NK-92 (cell line): ENCODE measurements around the gene QSOX1.

Experiments used
- DNase-seq: peaks from one replicate; lab custom pipeline; 2025; ENCODE audit not compliant: unreplicated experiment; lab: John Stamatoyannopoulos, UW

The QSOX1 gene

GRCh38 chr1:180211156-180211859 is 56.6 kb downstream of the QSOX1 start:
- no peak for DNase-seq

DNA sequence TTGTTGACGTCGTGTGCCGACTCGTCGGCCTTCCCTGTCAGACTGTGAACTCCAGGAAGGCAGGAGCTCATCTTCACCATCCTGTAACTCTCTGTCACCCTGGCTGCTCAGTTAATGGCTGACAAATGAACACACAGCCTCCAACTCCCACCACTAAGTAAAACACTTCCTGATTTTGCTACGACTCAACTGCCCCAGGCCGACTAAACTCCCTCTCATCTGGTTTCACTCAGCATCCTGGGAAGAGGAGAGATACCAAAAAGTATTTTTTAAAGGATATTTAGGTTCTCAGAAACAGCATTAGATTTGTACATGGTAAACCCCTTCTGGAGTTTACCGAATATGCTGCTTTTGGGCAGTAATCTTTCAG is 57.2 kb downstream of the QSOX1 start:
- no peak for DNase-seq

DNA sequence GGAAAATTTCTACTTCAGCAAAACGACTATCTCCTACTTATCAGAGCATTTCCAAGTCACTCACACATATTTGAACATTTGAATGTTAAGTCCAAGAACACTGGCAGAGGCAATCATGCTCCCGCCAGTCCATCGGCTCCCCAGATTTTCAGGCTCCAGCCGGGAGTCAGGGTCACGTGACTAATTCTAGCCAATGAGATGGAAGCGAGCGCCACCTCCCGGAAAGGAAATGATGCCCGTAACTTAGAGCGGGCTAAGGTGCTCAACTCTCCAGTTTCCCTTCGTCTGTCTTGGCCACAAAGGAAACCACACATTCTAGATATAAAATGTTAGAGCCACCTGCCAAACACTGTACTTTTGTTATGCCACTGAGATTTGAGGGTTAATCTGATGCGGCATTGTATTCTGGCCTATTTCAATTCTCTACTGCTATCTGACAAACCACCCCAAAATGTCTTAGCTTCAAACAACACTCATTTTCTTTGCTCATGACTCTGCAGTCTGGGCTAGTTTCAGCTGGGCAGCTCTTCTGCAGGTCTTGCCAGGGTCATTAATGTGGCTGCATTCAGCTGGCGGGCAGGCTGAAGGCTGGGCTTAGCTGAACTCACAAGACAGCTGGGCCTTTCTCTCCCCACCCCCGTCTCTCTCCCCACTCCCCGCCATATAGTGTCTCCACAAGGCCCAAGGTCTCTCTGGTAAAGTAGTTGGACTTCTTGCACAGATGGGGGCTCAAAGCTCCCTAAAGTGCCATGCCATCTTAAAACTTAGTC is 58.9 kb downstream of the QSOX1 start:
- no peak for DNase-seq

DNA sequence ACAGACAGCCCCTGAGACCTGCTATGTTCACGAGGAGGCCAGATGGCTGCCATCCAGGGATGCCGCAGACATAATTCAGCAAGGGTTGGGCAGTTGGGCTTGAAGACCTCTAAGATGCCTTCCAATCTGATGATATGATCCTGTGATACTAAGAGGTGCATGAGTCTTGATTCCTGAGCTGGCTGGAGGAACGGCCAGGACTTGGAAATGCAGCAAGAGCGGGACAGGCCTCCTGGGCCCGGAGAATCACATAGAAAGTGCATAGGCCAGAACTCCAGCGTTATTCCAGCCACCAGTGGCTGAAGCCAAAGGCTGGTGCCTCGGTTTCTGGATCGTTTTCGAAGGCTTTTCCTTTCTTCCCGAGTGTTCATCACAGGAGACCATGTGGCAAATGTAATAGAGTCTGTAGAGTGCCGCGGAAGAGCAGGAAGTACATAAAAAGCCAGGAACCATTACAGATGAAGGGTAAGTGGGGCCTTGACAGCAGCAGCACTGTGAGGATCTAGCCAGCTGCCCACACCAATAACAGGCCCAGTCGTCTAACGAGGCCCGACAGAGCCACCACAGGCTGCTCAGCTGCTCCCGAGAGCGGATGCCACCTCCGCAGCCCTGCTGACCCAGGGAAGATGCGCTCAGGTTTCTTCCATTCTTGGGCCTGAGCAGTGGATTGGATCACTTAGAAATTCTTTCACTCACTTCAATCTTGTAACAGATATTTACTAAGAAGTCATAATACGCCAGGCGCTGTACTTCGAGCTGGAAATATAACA is 61.4 kb downstream of the QSOX1 start:
- no peak for DNase-seq

GRCh38 chr1:180217006-180217405 is 62.3 kb downstream of the QSOX1 start:
- DNase-seq = no peak

DNA sequence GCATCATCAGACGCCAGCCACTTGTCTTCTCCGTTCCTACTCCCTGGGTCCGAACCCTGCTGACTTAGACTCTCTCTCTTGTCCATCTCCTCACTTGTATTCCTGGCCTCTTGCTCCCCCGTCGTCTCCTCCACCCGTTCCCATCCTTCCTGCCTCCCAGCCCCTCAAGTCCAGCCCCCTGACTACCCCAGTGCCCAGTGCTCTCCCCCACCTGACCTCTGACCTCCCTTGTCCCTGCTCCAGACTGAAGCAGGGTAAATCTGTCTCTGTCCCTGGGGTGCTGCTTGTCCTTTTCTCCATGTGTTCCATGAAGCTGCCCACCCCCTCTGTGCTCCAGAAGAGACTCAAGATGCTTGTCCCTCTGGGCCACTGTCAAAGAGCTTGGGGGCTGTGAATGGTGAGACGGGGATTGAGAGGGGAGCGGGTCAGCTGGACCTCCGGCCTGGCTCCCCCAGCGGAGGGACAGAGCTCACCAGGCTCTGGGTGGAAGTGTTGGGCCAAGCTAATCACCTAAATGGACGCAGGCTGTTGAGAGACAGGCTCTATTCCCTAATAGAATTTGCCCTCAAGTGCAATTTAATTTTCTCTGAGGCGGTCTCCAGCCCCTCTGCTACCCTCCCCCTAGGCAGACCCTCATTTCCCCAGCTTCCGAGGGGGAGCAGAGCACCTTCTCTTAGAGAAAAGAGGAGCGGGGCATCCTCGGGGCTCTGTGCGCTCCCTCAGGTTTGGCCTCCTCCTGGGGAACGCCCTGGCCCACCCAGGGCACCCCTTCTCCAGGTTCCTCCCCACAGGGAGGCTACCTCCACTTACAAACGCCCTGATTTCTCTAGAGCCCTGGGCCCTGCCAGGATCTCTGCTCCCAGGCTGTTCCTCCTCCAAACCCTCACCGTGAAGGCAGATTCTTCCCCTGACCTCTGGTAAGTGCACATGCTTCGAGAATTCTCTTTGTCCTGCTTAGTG is 64.4 kb downstream of the QSOX1 start:
- DNase-seq = no peak

DNA sequence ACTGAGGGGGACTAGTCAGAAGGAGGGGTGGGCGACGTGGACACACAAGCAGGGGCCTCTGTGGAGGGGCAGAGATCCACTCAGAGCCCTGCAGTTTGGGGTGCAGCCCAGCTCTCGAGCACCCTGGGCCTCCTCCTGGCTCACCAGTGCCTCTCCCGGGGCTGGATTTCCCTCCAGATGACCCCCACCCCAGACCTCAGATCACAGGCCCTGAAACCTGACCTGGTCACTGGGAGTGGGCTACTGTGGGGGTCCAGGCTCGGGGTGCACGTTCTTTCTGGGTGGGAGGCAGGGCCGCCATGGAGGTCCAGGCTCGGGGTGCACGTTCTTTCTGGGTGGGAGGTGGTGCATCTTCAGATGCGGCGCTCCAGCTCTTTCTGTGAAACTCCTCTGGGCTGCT is 65.1 kb downstream of the QSOX1 start:
- no peak for DNase-seq

- DNase-seq = no peak
Measured at GRCh38 chr1:180221462-180221861, 66.8 kb downstream of the QSOX1 start.

- no peak for DNase-seq
Measured at GRCh38 chr1:180224902-180225301, 70.2 kb downstream of the QSOX1 start.

GRCh38 chr1:180225403-180225802 is 70.7 kb downstream of the QSOX1 start:
- DNase-seq = no peak

DNA sequence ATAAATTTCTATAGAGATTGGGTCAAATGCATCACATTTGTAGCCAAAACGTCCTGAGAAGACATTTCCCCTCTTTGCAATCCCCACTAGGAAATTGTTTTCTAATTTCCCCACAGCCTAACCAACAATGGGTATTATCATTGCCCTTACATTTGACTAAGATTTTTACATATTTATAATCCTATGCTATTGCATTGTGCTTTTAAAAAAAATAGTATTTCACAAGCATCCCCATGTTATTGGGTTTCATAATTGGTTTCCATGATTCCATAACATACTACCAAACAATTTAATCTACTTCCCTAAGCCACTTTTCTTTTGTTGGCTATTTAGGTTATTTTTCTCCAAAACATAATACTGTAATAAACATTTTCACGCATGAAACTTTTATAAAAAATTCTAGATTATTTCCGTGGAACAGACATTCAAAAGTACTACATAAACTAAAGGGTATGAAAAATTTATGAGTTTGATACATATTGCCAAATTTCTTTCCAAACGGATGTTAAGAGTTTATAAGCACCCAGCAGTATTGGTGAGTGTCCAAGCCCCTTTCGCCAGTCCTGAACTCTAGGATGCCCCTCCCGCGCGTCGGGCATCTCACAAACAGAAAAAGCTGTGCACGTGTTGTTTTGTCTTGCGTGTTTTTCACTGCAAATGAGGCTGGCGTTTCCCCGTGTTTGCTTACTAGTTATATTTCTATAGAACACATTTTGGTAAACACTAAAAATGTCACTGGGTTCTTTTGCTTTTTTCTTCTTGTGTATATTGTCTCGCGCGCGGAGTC is 73.4 kb downstream of the QSOX1 start:
- no peak for DNase-seq

GRCh38 chr1:180228648-180229482 is 74.2 kb downstream of the QSOX1 start:
- DNase-seq = no peak

DNA sequence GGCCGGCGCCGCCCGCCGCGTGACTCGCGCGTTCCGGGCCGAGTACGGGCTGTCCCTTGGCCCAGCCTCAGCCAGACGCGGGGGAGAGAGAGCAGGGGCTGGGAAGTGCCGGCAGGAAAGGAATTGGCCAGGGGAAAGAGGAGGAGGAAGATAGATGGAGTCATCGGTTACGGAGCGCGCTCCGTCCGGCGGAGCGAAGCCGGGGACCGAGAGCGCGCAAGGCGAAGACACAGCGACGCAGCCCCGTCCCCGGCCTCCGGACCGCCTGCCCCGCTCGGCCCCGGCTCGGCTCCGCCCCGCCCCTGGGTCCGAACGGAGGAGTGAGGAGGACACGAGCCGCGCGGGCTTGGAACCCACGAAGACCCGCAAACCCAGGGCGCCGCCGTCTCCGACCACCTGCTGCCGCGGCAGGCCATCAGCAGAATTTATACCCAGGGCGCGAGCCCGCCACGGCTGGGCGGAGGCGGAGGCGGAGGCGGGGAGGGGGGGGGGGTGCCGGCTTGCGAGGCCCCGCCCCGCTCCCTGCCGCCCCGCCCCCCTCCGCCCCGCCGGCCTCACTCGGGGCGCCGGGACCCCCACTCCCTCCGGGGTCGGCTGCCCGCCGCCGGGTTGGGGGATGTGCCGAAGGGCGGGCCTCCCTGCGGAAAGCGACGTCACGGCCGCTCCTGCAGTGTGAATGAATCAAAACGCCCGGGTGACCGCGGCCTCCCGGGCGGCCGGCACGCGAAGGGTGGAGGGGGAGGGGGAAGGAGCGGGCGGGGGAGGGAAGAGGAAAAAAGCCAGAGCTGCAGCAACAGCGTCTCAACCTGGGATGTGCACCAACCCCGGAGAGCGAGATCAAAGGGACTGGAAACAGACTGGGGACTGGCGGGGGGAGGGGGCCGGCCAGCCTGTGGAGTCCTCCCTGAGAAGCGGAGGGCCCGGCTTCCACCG is 75.1 kb downstream of the QSOX1 start, which contains the start of gene LHX4:
Gene LHX4, plus strand, starts transcription at position 782 of the 933 bp plus-strand sequence. CDS start 266 bp downstream, outside the sequence.
- no peak for DNase-seq

DNA sequence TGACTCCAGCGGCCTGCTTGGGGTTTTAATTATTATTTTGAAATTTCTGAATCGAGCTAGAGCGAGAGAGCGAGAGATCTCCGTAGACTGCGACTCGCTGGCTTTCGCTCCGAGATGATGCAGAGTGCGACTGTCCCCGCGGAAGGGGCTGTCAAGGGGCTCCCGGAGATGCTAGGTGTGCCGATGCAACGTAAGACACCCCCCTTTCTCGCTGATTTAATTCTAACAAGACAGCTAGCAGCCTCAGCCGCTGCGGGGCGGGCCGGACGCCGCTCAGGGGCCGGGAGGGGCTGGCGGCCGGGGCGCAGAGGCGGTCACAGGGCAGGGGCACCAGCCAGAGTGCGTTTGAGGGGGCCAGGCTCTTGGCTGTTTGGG is 75.7 kb downstream of the QSOX1 start:
- DNase-seq = no peak

- DNase-seq = no peak
Measured at GRCh38 chr1:180230791-180231505, 76.3 kb downstream of the QSOX1 start.

GRCh38 chr1:180231506-180231921 is 76.8 kb downstream of the QSOX1 start:
- no peak for DNase-seq

DNA sequence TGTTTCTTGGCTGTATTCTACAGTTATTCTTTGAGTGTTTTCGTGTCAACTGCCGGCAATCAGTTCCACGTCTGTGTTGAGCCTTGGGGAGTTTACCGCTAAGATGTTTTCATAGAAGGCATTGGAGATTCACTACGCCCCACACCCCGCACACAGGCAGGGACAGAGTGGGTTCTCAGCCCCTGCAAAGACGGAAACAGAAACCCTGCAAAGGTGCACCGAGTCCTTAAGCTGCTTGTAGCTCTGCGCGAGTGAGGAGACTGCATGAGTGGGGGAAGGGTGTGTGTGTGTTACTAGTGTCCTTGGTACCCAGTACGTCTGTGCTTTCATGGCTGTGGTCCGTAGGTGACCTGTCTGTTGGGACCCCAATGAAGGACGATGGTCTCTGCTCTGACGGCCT is 77.3 kb downstream of the QSOX1 start:
- DNase-seq = no peak
